Measurements from ENCODE around the gene PTPN14. TPM values are rescaled to one million over a fixed set of nuclear protein-coding genes. Genes with fewer than 3 reads are reported as not detected.

PTPN14 gene
- total and polyA plus RNA-seq, 2 of the 4 experiments (the other 2 are of a cell fraction), result 21.5 to 31.7 TPM

- Histone ChIP-seq H4K91ac (ENCODE audit: insufficient read depth, low read depth, low read length) (no peak overlapping the region), H3K14ac (replicated peaks; ENCODE audit: low read depth, low read length) (no peak overlapping the region), H3K56ac (ENCODE audit: extremely low read depth, insufficient read depth, low read length) (no peak overlapping the region), H3K4ac (ENCODE audit: low read depth, low read length) (no peak overlapping the region), H3K9me3 (ENCODE audit: control insufficient read depth, insufficient read depth, low read length) (no peaks in the 10 kb centered on the region), H3K9me1 (ENCODE audit: insufficient read depth, low read length) (peaks cover 4% of the 10 kb centered on the region; the same call in 1 of the 2 replicates), H3K4me1 (ENCODE audit: control insufficient read depth, insufficient read depth, low read length) (peaks cover 12% of the 10 kb centered on the region), H3K18ac (ENCODE audit: low read depth, low read length) (no peak overlapping the region), H2AFZ (replicated peaks; ENCODE audit: low read length, poor library complexity) (no peak overlapping the region), H3K36me3 (ENCODE audit: control insufficient read depth, insufficient read depth, low read length) (no peaks in the 10 kb centered on the region), H4K5ac (ENCODE audit: low read depth, low read length) (no peak overlapping the region), H2BK5ac (ENCODE audit: low read depth, low read length, poor library complexity, severe bottlenecking) (no peak overlapping the region), H4K20me1 (ENCODE audit: insufficient read depth, low read length) (peaks cover 40% of the 10 kb centered on the region), H3K27me3 (ENCODE audit: control insufficient read depth, insufficient read depth, low read length) (no peaks in the 10 kb centered on the region), H2BK15ac (ENCODE audit: low read depth, low read length) (no peak overlapping the region), H3K23ac (ENCODE audit: low read depth, low read length) (no peak overlapping the region), H3K79me1 (ENCODE audit: low read depth in 1 of 2, low read length in 2 of 2) (peaks cover 31 to 67% of the 10 kb centered on the region in 2 experiments), H2AK5ac (ENCODE audit: low read depth, low read length) (no peak overlapping the region), H3K27ac (ENCODE audit: insufficient read depth, low read length) (no peak overlapping the region), H4K8ac (ENCODE audit: low read depth in 2 of 2, low read length in 2 of 2) (no peak overlapping the region), H3K4me2 (ENCODE audit: low read depth, low read length) (no peak overlapping the region), H2BK20ac (ENCODE audit: low read depth, low read length) (no peak overlapping the region), H3K4me3 (ENCODE audit: insufficient read depth, low read depth, low read length) (no peak overlapping the region), H2AK9ac (replicated peaks; ENCODE audit: low read depth, low read length, poor library complexity) (no peak overlapping the region), H2BK120ac (ENCODE audit: low read depth, low read length) (no peak overlapping the region), H3K9ac (ENCODE audit: low read depth, low read length) (no peak overlapping the region)
- TF ChIP-seq RCOR1 (IDR thresholded peaks at IDR 0.05; ENCODE audit: insufficient replicate concordance, low read length) (no peak), MAFK (IDR thresholded peaks at IDR 0.05; ENCODE audit: low read depth, low read length) (peak; percentile 23; the same call in 1 of the 2 replicates)
- no TSS peak for BruUV-seq (replicated peaks)
- dilution Hi-C loops (cut with HindIII; ENCODE audit: low sequenced_read_pairs, unreplicated experiment), result no loop called here
- 80% methylated on average over 1 of the region's 3 CpGs; no CpG with 5 or more reads in 1 of the 2 experiments for WGBS, 2 experiments (ENCODE audit: extremely low coverage in 2 of 2, insufficient read length in 1 of 2)
- DNase-seq, result no peak
- POLR2A ChIA-PET (ENCODE audit: unreplicated experiment), result no interaction called here
- ATAC-seq (ENCODE audit: low read depth), result no peak
- intact Hi-C loops (cut with micrococcal nuclease), result no loop called here
- CTCF ChIA-PET, result no interaction called here
- in situ Hi-C loops (cut with MboI; ENCODE audit: low sequenced_read_pairs), result no loop called here
Measured at GRCh38 chr1:214470132-214470531, 81.3 kb downstream of the PTPN14 start.

Measured in IMR-90 (cell line).